Measurements from ENCODE around the gene CIZ1. TPM values are rescaled to one million over a fixed set of nuclear protein-coding genes. Genes with fewer than 3 reads are reported as not detected.
A peak's percentile ranks its signal among the peaks of the same experiment; 100 is the strongest.

Gene CIZ1
- total and polyA plus RNA-seq, 9 of the 15 experiments (the other 6 are each of a cell fraction or from before 2014, with no cell fraction given), result 6.6 to 329 (median 87.8) TPM

DNA sequence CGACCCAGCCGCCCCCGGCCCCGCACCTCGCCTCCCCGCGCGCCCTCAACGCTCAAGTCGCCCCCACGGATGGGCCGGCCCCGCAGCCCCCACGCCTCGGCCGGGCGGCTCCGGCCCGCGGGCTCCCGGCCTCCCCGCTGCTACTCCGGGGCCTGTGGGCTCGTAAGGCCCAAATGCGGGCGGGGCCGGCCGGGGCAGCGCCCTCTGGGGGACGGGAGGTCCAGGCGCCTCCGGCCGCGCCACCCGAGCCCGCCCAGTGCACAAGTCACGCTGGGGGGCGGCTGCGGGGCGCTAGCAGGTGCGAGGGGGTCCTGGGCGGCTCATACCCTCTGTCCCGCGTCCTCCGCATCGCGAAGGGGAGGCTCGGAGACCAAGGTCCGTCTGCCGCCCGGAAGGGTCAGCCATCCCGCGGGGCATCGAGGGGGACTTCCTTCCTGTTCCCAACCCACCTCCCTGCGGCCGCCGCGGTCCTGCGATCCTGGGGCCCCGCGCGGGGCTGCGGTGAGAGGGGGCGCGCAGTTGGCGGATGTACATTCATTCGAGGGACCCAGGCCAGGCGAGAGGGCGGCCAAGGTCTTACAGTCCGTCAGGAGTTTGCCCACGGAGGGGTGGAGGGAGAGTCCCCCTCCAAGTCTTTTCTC lies at the start of gene CIZ1 (continued):
- TF ChIP-seq, protein P1, sequence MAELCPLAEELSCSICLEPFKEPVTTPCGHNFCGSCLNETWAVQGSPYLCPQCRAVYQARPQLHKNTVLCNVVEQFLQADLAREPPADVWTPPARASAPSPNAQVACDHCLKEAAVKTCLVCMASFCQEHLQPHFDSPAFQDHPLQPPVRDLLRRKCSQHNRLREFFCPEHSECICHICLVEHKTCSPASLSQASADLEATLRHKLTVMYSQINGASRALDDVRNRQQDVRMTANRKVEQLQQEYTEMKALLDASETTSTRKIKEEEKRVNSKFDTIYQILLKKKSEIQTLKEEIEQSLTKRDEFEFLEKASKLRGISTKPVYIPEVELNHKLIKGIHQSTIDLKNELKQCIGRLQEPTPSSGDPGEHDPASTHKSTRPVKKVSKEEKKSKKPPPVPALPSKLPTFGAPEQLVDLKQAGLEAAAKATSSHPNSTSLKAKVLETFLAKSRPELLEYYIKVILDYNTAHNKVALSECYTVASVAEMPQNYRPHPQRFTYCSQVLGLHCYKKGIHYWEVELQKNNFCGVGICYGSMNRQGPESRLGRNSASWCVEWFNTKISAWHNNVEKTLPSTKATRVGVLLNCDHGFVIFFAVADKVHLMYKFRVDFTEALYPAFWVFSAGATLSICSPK (IDR thresholded peaks at IDR 0.05; ENCODE audit: borderline replicate concordance), result no peak
- TF ChIP-seq, protein P2, sequence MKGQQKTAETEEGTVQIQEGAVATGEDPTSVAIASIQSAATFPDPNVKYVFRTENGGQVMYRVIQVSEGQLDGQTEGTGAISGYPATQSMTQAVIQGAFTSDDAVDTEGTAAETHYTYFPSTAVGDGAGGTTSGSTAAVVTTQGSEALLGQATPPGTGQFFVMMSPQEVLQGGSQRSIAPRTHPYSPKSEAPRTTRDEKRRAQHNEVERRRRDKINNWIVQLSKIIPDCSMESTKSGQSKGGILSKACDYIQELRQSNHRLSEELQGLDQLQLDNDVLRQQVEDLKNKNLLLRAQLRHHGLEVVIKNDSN (CRISPR knock-in tag; IDR thresholded peaks at IDR 0.05), result no peak
- TF ChIP-seq ATF1 (CRISPR knock-in tag; IDR thresholded peaks at IDR 0.05) (no peak), ATF1 (tag; IDR thresholded peaks at IDR 0.05) (peak; percentile 84), SOX6 (IDR thresholded peaks at IDR 0.05) (no peak), GABPB2 (CRISPR knock-in tag; conservative IDR thresholded peaks at IDR 0.05) (peak; percentile 75; the same call in 1 of the 2 replicates), SNIP1 (IDR thresholded peaks at IDR 0.05; ENCODE audit: low read depth) (no peak), ZNF583 (CRISPR knock-in tag; IDR thresholded peaks at IDR 0.05) (peak; percentile 53; the same call in 1 of the 2 replicates)
- TF ChIP-seq, protein P3, sequence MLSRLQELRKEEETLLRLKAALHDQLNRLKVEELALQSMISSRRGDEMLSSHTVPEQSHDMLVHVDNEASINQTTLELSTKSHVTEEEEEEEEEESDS (CRISPR knock-in tag; IDR thresholded peaks at IDR 0.05), result no peak
- TF ChIP-seq, protein P4, sequence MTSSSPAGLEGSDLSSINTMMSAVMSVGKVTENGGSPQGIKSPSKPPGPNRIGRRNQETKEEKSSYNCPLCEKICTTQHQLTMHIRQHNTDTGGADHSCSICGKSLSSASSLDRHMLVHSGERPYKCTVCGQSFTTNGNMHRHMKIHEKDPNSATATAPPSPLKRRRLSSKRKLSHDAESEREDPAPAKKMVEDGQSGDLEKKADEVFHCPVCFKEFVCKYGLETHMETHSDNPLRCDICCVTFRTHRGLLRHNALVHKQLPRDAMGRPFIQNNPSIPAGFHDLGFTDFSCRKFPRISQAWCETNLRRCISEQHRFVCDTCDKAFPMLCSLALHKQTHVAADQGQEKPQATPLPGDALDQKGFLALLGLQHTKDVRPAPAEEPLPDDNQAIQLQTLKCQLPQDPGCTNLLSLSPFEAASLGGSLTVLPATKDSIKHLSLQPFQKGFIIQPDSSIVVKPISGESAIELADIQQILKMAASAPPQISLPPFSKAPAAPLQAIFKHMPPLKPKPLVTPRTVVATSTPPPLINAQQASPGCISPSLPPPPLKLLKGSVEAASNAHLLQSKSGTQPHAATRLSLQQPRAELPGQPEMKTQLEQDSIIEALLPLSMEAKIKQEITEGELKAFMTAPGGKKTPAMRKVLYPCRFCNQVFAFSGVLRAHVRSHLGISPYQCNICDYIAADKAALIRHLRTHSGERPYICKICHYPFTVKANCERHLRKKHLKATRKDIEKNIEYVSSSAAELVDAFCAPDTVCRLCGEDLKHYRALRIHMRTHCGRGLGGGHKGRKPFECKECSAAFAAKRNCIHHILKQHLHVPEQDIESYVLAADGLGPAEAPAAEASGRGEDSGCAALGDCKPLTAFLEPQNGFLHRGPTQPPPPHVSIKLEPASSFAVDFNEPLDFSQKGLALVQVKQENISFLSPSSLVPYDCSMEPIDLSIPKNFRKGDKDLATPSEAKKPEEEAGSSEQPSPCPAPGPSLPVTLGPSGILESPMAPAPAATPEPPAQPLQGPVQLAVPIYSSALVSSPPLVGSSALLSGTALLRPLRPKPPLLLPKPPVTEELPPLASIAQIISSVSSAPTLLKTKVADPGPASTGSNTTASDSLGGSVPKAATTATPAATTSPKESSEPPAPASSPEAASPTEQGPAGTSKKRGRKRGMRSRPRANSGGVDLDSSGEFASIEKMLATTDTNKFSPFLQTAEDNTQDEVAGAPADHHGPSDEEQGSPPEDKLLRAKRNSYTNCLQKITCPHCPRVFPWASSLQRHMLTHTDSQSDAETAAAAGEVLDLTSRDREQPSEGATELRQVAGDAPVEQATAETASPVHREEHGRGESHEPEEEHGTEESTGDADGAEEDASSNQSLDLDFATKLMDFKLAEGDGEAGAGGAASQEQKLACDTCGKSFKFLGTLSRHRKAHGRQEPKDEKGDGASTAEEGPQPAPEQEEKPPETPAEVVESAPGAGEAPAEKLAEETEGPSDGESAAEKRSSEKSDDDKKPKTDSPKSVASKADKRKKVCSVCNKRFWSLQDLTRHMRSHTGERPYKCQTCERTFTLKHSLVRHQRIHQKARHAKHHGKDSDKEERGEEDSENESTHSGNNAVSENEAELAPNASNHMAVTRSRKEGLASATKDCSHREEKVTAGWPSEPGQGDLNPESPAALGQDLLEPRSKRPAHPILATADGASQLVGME (CRISPR knock-in tag; IDR thresholded peaks at IDR 0.05), result no peak; the same call in none of the 2 replicates
- TF ChIP-seq, protein P5, sequence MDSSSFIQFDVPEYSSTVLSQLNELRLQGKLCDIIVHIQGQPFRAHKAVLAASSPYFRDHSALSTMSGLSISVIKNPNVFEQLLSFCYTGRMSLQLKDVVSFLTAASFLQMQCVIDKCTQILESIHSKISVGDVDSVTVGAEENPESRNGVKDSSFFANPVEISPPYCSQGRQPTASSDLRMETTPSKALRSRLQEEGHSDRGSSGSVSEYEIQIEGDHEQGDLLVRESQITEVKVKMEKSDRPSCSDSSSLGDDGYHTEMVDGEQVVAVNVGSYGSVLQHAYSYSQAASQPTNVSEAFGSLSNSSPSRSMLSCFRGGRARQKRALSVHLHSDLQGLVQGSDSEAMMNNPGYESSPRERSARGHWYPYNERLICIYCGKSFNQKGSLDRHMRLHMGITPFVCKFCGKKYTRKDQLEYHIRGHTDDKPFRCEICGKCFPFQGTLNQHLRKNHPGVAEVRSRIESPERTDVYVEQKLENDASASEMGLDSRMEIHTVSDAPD (CRISPR knock-in tag; IDR thresholded peaks at IDR 0.05), result no peak
- TF ChIP-seq, protein P6, sequence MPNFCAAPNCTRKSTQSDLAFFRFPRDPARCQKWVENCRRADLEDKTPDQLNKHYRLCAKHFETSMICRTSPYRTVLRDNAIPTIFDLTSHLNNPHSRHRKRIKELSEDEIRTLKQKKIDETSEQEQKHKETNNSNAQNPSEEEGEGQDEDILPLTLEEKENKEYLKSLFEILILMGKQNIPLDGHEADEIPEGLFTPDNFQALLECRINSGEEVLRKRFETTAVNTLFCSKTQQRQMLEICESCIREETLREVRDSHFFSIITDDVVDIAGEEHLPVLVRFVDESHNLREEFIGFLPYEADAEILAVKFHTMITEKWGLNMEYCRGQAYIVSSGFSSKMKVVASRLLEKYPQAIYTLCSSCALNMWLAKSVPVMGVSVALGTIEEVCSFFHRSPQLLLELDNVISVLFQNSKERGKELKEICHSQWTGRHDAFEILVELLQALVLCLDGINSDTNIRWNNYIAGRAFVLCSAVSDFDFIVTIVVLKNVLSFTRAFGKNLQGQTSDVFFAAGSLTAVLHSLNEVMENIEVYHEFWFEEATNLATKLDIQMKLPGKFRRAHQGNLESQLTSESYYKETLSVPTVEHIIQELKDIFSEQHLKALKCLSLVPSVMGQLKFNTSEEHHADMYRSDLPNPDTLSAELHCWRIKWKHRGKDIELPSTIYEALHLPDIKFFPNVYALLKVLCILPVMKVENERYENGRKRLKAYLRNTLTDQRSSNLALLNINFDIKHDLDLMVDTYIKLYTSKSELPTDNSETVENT (CRISPR knock-in tag; IDR thresholded peaks at IDR 0.05), result peak; percentile 100
- TF ChIP-seq, protein P7, sequence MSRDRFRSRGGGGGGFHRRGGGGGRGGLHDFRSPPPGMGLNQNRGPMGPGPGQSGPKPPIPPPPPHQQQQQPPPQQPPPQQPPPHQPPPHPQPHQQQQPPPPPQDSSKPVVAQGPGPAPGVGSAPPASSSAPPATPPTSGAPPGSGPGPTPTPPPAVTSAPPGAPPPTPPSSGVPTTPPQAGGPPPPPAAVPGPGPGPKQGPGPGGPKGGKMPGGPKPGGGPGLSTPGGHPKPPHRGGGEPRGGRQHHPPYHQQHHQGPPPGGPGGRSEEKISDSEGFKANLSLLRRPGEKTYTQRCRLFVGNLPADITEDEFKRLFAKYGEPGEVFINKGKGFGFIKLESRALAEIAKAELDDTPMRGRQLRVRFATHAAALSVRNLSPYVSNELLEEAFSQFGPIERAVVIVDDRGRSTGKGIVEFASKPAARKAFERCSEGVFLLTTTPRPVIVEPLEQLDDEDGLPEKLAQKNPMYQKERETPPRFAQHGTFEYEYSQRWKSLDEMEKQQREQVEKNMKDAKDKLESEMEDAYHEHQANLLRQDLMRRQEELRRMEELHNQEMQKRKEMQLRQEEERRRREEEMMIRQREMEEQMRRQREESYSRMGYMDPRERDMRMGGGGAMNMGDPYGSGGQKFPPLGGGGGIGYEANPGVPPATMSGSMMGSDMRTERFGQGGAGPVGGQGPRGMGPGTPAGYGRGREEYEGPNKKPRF (IDR thresholded peaks at IDR 0.05; ENCODE audit: low read depth, low read length), result no peak

All from K562 (cell line).